ENCODE results near the gene RPS13.
"Not testable (repeated sequence)": the region's sequence is repeated elsewhere in the genome, so short reads cannot be mapped to it uniquely, and the experiment has no call there.

RPS13 gene

DNA sequence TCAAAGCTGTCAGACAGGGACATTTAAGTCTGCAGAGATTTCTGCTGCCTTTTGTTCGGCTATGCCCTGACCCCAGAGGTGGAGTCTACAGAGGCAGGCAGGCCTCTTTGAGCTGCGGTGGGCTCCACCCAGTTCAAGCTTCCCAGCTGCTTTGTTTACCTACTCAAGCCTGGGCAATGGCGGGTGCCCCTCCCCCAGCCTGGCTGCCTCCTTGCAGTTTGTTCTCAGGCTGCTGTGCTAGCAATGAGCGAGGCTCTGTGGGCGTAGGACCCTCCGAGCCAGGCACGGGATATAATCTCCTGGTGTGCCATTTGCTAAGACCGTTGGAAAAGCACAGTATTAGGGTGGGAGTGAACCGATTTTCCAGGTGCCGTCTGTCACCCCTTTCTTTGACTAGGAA lies 43.4 kb downstream of the RPS13 start:
- DNase-seq: not testable (repeated sequence)

DNA sequence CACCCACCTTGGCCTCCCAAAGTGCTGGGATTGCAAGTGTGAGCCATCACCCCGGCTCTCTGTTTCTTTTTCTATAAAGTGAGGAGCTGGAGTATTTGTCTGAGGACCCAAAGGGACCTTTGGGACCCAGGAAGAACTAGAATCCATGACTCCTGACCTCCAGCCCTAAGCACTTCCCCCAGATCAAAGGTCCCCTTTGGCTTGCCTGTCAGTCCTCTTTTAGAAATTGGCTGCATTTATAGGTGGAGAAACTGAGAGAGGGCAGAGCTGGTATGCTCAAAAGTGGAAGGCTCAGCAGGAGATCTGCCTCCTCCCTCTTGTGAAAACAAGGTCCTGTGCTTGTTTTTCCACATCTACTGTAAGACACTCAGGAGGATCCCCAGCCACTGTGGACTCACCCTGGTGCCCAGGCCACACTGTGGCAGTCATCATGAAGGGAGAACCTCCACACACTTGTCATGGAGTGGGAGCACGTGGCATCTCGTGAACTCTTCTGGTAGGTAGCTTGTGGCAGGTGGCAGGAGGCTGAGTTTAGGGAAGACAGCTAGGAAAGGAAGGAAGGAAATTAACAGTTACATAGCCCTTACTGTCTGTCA lies 50.9 kb downstream of the RPS13 start:
- DNase-seq: no peak

DNA sequence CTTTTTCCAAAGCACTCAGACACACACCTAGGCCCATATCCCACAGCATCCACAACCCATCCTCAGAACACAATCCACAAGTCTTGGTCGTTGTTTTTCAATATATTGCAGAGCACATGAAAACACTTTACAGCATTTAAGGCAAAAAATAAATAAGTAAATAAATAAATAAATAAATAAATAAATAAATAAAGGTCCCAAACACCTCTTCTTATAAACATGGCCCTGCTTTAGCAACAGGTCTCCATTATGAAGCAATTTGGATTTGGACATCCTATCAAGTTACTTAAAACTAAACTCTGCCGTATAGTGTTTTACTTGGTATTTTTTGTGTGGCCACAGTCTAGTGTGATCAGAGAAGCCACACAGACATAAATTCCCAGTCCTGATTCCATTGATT lies 52.5 kb downstream of the RPS13 start:
- no peak for DNase-seq

Data from activated T-cell treated with anti-CD3 and anti-CD28 coated beads, Interleukin-2, amount 50 U/mL, for 1 hour (primary cell).